Measurements from ENCODE around the gene CDK18. TPM values are rescaled to one million over a fixed set of nuclear protein-coding genes. Genes with fewer than 3 reads are reported as not detected.
"Not testable (repeated sequence)": the region's sequence is repeated elsewhere in the genome, so short reads cannot be mapped to it uniquely, and the experiment has no call there.

CDK18 gene
- total RNA-seq, 1 donor from 2014 or later: 23.9 TPM

- Mint-ChIP-seq H3K4me1 (ENCODE audit: low read depth) (no peaks in the 10 kb centered on the region), H3K27me3 (peaks cover 56% of the 10 kb centered on the region)
These were observed 23.3 kb upstream of the CDK18 start for GRCh38 chr1:205481218-205481617.

GRCh38 chr1:205481629-205482151 is 22.8 kb upstream of the CDK18 start:
- no peaks in the 10 kb centered on the region for H3K36me3 Mint-ChIP-seq (ENCODE audit: insufficient read depth)
- H3K9me3 Mint-ChIP-seq (ENCODE audit: low read depth): no peaks in the 10 kb centered on the region
- no peak for DNase-seq (ENCODE audit: low spot score, unreplicated experiment)
- no peak overlapping the region for H3K4me3 Mint-ChIP-seq (ENCODE audit: low read depth)
- no peak overlapping the region for H3K27ac Mint-ChIP-seq
- TF ChIP-seq CTCF (IDR thresholded peaks at IDR 0.05; ENCODE audit: unreplicated experiment): no peak
- no peaks in the 10 kb centered on the region for H3K4me1 Mint-ChIP-seq (ENCODE audit: low read depth)
- peaks cover 56% of the 10 kb centered on the region for H3K27me3 Mint-ChIP-seq

More at GRCh38 chr1:205481218-205481617, 23.3 kb upstream of the CDK18 start:
- no peaks in the 10 kb centered on the region for H3K9me3 Mint-ChIP-seq (ENCODE audit: low read depth)
- no peaks in the 10 kb centered on the region for H3K36me3 Mint-ChIP-seq (ENCODE audit: insufficient read depth)
- no peak for DNase-seq (ENCODE audit: low spot score, unreplicated experiment)
- no peak overlapping the region for H3K27ac Mint-ChIP-seq
- no peak overlapping the region for H3K4me3 Mint-ChIP-seq (ENCODE audit: low read depth)
- no peak for TF ChIP-seq CTCF (IDR thresholded peaks at IDR 0.05; ENCODE audit: unreplicated experiment)

GRCh38 chr1:205482587-205482986 is 21.9 kb upstream of the CDK18 start:
- not testable (repeated sequence) for H3K9me3 Mint-ChIP-seq (ENCODE audit: low read depth); H3K36me3 Mint-ChIP-seq (ENCODE audit: insufficient read depth); H3K4me3 Mint-ChIP-seq (ENCODE audit: low read depth); DNase-seq (ENCODE audit: low spot score, unreplicated experiment); H3K27ac Mint-ChIP-seq; H3K4me1 Mint-ChIP-seq (ENCODE audit: low read depth)
- peaks cover 56% of the 10 kb centered on the region for H3K27me3 Mint-ChIP-seq

- H3K4me3 Mint-ChIP-seq (ENCODE audit: low read depth): no peak overlapping the region
- H3K27me3 Mint-ChIP-seq: peaks cover 59% of the 10 kb centered on the region
- no peaks in the 10 kb centered on the region for H3K36me3 Mint-ChIP-seq (ENCODE audit: insufficient read depth)
- H3K9me3 Mint-ChIP-seq (ENCODE audit: low read depth): no peaks in the 10 kb centered on the region
- no peak overlapping the region for H3K27ac Mint-ChIP-seq
- H3K4me1 Mint-ChIP-seq (ENCODE audit: low read depth): no peaks in the 10 kb centered on the region
- TF ChIP-seq CTCF (IDR thresholded peaks at IDR 0.05; ENCODE audit: unreplicated experiment): no peak
- DNase-seq (ENCODE audit: low spot score, unreplicated experiment): no peak
These were observed 21.1 kb upstream of the CDK18 start for GRCh38 chr1:205483372-205483771.

GRCh38 chr1:205484985-205485967 is 19.2 kb upstream of the CDK18 start:
- Mint-ChIP-seq H3K4me3 (ENCODE audit: low read depth) (no peak overlapping the region), H3K27ac (peak overlapping the region; percentile 69), H3K27me3 (peaks cover 57% of the 10 kb centered on the region), H3K4me1 (ENCODE audit: low read depth) (no peaks in the 10 kb centered on the region), H3K9me3 (ENCODE audit: low read depth) (no peaks in the 10 kb centered on the region), H3K36me3 (ENCODE audit: insufficient read depth) (no peaks in the 10 kb centered on the region)
- DNase-seq (ENCODE audit: low spot score, unreplicated experiment): peak; percentile 66
- peak; percentile 97 for TF ChIP-seq CTCF (IDR thresholded peaks at IDR 0.05; ENCODE audit: unreplicated experiment)

Data from progenitor cell of endocrine pancreas (in vitro differentiated cells).